ENCODE measurements around the gene ACMSD.

- TF ChIP-seq CTCF (conservative IDR thresholded peaks at IDR 0.05; ENCODE audit: low read depth in 2 of 2) (no peak), REST (IDR thresholded peaks at IDR 0.05; ENCODE audit: unreplicated experiment) (no peak), EZH2phosphoT487 (IDR thresholded peaks at IDR 0.05; ENCODE audit: unreplicated experiment) (no peak), EZH2 (IDR thresholded peaks at IDR 0.05; ENCODE audit: low read depth, unreplicated experiment) (no peak), POLR2AphosphoS5 (IDR thresholded peaks at IDR 0.05; ENCODE audit: low read depth) (no peak), JUNB (IDR thresholded peaks at IDR 0.05; ENCODE audit: unreplicated experiment) (no peak)
Measured at GRCh38 chr2:134899204-134899603, 60.8 kb downstream of the ACMSD start.

Data from GM23338 (cell line).